DMS 273 (cell line): ENCODE measurements around the gene ALDH16A1.

Experiments used
- DNase-seq: peaks from one replicate; lab custom pipeline; 2025; ENCODE audit not compliant: unreplicated experiment; lab: John Stamatoyannopoulos, UW

Gene ALDH16A1

DNA sequence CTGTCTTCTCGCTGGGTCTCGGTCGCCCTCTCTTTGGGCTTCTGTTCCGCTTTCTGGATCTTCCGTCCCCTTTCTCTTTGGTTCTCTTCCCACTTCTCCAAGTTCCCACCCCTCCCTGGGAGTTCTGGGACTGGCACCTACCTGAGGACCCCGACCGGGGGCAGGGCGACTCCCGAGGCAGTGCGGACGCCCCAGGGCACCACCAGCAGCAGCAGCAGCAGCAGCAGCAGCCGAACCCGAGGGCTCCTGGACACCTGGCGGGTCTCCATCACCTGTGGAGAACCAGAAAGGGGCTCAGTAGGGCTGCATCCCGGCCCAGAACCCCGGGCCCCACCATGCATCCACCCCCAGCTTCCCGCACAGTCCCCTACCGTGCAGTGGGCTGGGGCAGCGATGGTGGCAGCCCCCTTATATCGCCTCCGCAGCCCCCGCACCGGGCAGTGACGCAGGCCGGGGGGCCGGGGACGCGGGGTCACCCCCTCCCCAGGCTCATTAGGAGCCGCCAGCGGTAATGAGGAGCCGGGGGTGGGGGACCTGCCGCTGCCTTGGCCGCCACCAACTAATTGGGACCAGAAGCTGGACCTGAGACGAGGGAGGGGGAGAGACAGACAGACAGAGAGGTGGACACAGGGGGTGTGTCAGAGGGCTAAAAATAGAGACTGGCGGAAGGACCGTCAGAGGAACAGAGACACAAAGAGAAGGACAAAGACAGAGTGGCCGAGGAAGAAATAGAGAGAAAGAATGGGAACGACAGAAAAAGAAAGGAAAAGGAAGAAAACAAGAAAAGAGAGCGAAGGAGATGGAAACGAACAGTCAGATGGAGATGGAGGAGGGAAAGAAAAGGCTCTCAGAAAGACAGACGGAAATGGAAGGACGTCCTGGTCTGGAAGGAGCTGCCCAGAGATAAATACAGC, 29.7 kb upstream of the ALDH16A1 start, which contains the start of gene PTH2:
TSS of gene PTH2 (minus strand) at position 371 of the 914 bp plus-strand sequence. CDS start at position 269, 102 bp downstream.
- DNase-seq: no peak

GRCh38 chr19:49423985-49424303, 29.1 kb upstream of the ALDH16A1 start:
- no peak for DNase-seq

- no peak for DNase-seq
Observed at GRCh38 chr19:49425178-49425577, 27.8 kb upstream of the ALDH16A1 start, which contains the start of gene GFY. GFY (plus strand) TSS chr19:49425388; CDS start chr19:49426431, 1,043 bp downstream.

DNA sequence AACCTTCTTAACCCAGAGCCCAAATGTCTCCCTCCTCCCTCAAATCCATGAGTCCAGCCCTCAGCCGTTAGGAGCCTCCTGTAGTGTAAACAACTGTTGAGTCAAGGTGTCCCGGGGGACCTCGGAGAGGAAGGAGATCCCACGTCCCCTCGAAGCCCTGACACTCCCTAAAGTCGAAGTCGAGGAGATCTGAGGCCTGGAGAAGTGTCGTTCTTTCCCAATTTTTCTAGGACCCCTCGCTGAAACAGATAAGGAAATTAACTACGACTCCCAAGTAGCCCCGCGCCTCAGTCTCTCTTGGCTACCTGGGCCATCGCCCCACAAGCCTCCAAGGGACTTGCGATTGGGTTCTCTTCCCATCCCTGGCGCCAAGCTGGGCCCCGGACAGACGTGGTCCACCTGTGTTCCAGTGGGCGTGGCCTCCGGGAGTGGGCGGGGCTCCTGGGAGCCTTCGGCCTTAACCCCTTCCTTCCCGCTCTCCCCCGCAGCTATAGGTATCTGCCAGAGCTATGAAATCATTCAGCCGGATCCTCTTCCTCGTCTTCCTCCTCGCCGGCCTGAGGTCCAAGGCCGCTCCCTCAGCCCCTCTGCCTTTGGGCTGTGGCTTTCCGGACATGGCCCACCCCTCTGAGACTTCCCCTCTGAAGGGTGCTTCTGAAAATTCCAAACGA, 27.0 kb upstream of the ALDH16A1 start:
- peak; percentile 67 for DNase-seq

- DNase-seq: no peak
Observed at GRCh38 chr19:49427339-49427738, 25.7 kb upstream of the ALDH16A1 start.

- DNase-seq: peak; percentile 63
Observed at GRCh38 chr19:49427855-49428546, 25.0 kb upstream of the ALDH16A1 start.

GRCh38 chr19:49428547-49429451, 24.2 kb upstream of the ALDH16A1 start:
- no peak for DNase-seq

- DNase-seq: no peak
Observed at GRCh38 chr19:49430172-49430677, 22.8 kb upstream of the ALDH16A1 start.

DNA sequence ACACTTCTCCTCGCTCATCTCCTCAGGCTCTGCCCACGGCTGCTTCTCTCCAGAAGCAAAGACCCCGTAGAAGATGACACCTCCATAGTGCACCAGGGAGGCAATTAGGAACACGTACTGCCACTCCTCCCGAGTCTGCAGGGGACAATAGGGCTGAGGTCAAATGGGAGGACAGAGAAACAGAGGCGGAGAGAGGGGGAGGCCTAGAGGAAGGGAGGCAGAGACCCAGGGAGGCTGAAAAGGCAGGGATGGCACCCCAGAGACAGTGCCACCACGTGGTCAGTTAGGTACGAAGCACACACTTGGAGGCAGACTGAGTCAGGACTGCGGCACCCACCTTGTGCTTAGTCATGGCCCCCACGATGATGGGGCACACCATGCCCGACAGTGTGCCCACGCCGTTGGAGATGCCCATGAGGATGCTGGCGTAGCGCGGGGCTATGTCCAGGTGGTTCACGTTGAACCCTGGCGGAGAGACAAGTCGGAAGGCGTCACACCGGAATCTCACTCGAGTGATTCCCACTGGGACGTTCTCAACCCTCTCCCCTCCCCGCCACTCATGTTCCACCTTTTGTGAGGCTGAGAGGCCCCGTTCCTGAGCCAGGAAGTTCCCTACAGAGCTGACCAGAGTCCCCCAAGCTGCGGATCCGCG, 22.2 kb upstream of the ALDH16A1 start:
- peak; percentile 56 for DNase-seq

- DNase-seq: no peak
Observed at GRCh38 chr19:49431330-49431749, 21.7 kb upstream of the ALDH16A1 start.

- DNase-seq: no peak
Observed at GRCh38 chr19:49432141-49433073, 20.6 kb upstream of the ALDH16A1 start.

GRCh38 chr19:49433240-49433901, 19.7 kb upstream of the ALDH16A1 start:
- no peak for DNase-seq

- peak; percentile 42 for DNase-seq
Observed at GRCh38 chr19:49434907-49435583, 18.0 kb upstream of the ALDH16A1 start.

GRCh38 chr19:49435670-49436069, 17.4 kb upstream of the ALDH16A1 start:
- DNase-seq: no peak

- DNase-seq: no peak
Observed at GRCh38 chr19:49436381-49437017, 16.5 kb upstream of the ALDH16A1 start.

DNA sequence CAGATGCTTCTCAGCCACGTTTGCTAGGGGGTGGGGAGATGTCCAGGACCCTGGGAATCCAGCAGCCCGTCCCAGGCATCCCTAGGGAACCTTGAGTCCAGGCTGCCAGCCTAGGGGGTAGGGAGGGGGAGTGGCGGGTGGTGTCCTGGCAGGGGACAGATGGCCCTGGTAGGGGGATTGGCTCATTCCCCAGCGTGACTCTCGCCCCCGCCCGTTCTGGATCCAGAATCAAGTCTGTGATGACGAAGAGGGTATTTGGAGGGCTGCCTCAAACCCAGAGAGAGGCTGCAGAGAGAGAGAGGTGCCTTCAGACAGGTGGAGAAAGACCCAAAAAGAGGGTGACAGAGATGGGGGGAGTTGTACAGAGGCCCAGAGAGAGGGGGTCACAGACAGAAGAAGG, 15.8 kb upstream of the ALDH16A1 start:
- DNase-seq: peak; percentile 83

- DNase-seq: peak; percentile 74
Observed at GRCh38 chr19:49438261-49438660, 14.8 kb upstream of the ALDH16A1 start.
